Measurements from ENCODE around the gene CDT1. TPM values are rescaled to one million over a fixed set of nuclear protein-coding genes. Genes with fewer than 3 reads are reported as not detected.

The CDT1 gene
- total RNA-seq, 1 donor from 2014 or later = 0.26 TPM

DNA sequence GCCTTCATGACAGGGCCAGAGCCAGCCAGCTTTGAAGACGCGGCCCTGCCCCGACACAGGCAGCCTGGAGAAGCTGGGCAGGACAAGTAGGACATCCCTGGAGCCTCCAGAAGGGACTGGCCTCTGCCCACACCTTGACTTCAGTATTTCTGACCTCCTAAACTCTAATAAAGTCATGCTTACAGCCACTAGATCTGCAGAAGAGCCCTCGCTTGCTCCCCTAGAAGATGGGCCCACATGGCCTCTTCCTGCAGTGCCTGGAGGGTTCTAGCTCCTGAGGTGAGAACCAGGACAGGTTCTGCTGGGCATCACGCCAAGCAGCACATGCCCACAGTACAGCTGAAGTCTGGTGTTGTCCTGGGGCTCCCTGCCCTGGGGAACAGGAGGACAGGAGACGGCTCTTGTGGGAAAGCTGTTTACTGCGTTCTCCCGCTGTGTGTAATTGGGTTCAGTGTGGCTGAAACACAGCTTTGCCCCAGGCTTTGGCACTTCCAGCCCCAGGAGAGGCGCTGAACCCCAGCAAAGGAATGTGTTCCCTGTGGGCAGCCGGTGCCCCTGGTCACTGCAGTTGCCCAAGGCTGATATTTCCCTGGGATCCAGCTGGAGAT lies 5.6 kb downstream of the CDT1 start:
- DNase-seq (ENCODE audit: low read depth) (no peak), FAIRE-seq (no peak)
- TF ChIP-seq, protein P1, sequence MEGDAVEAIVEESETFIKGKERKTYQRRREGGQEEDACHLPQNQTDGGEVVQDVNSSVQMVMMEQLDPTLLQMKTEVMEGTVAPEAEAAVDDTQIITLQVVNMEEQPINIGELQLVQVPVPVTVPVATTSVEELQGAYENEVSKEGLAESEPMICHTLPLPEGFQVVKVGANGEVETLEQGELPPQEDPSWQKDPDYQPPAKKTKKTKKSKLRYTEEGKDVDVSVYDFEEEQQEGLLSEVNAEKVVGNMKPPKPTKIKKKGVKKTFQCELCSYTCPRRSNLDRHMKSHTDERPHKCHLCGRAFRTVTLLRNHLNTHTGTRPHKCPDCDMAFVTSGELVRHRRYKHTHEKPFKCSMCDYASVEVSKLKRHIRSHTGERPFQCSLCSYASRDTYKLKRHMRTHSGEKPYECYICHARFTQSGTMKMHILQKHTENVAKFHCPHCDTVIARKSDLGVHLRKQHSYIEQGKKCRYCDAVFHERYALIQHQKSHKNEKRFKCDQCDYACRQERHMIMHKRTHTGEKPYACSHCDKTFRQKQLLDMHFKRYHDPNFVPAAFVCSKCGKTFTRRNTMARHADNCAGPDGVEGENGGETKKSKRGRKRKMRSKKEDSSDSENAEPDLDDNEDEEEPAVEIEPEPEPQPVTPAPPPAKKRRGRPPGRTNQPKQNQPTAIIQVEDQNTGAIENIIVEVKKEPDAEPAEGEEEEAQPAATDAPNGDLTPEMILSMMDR (IDR thresholded peaks at IDR 0.05; ENCODE audit: insufficient read depth, low read length, severe bottlenecking) = no peak
- H3K4me3 ChIP-seq (ENCODE audit: low read depth, low read length) = no peak overlapping the region
- peaks cover 12% of the 10 kb centered on the region for H3K36me3 ChIP-seq (ENCODE audit: control insufficient read depth, insufficient read depth, low read length)
- H3K27me3 ChIP-seq (ENCODE audit: control insufficient read depth, insufficient read depth, low read length) = no peaks in the 10 kb centered on the region

DNA sequence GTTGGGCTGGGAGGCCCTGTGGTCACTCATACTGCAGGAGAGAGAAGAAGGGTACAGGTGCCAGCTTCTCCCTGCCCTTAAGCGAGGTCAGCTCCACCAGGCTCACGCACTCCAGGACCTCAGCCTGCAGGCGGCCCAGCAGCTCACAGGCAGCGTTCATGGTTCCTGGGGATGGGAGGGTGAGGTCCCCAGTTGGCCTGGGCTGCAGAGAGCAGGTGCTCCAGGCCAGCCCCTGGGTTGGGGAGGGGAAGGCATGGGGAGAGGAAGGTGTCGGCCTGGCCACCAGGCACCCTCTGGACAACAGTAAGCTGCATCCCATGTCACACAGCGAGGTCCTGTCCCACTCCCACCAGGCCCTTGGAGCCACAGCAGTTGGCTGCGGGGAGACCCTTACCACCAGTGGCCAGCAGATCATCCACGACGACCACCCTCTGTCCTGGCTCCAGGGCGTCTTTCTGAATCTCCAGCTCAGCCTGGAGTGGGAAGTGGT lies 6.1 kb downstream of the CDT1 start:
- TF ChIP-seq, protein P1 (IDR thresholded peaks at IDR 0.05; ENCODE audit: insufficient read depth, low read length, severe bottlenecking) = no peak
- no peaks in the 10 kb centered on the region for H3K27me3 ChIP-seq (ENCODE audit: control insufficient read depth, insufficient read depth, low read length)
- FAIRE-seq = no peak
- peaks cover 12% of the 10 kb centered on the region for H3K36me3 ChIP-seq (ENCODE audit: control insufficient read depth, insufficient read depth, low read length)
- H3K4me3 ChIP-seq (ENCODE audit: low read depth, low read length) = no peak overlapping the region
- no peak for DNase-seq (ENCODE audit: low read depth)

DNA sequence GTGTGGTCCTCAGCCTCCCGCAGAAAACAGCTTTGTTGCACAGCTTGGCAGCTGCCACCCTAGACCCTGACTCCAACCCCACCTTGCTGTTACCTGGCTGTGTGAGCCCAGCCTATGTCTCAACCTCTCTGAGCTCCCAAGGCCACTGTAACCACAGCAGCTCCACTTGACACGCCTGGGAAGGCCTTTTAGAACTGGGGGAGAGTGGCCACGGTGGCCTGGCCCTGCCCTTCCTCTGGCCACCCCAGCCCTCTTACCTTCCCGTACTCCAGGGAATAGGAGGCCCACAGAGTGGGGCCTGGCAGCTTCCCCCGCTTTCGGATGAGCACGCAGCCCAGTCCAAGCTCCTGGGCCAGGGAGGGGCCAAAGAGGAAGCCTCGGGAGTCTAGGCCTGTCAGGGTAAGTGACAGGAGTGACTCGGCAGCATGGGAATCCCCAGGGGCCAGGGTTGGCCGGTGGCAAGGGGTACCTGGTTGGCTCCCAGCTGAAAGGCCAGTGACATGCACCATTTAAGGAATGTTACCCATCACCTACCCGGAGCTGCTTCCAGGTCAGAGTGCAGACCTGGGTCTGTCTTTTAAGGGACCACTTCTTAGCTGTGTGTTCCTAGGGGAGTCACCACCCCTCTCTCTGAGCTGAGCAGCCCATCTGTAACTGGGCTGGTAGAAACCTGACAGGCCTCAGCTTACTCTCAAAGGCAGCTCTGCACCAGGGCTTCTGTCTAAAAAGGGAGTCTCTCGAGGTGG lies 6.8 kb downstream of the CDT1 start:
- Histone ChIP-seq H3K4me3 (ENCODE audit: low read depth, low read length) (peak overlapping the region; percentile 89), H3K36me3 (ENCODE audit: control insufficient read depth, insufficient read depth, low read length) (peaks cover 12% of the 10 kb centered on the region), H3K27me3 (ENCODE audit: control insufficient read depth, insufficient read depth, low read length) (no peaks in the 10 kb centered on the region)
- no peak for FAIRE-seq
- DNase-seq (ENCODE audit: low read depth) = no peak
- TF ChIP-seq, protein P1 (IDR thresholded peaks at IDR 0.05; ENCODE audit: insufficient read depth, low read length, severe bottlenecking) = no peak

DNA sequence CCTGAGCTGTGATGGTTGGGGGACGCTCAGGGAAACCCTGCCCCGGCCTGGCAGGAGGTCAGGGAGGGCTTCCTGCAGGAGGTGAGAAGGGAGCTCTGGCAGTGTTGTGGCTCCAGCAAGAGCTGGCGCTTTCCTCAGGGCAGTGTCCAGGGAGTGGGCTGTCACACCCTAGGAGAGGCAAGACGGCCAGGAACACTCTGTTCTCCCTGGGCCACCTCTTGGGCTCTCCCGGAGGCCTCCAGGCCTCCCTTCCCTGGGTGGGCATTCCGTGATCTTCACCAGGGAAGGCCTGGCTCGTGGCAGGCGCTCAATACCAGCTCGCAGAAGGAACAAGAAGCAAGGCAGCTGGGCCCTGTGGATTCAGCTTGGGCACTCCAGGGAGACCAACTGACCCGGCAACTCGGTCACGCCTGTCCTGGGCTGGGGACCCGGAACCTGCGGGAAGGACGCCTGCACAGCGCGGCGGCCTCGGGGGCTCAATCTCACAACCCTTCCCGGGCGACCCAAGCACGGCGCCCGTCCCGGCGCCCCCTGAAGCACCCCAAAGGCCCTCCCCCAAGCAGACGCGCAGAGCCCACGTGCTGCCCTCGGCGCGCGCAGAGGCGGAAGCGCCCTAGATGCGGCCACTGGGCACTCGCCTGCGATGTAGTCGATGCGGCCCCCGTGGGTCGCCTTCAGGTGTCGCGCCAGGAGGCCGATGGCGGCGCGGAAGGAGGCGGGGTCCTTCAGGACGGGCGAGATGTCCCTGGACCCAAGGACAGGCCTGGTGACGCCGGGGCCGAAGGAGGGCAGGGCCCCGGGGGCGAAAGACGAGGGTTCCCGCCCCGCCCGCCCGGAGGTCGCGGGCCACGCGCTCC lies 7.6 kb downstream of the CDT1 start:
- TF ChIP-seq, protein P1 (IDR thresholded peaks at IDR 0.05; ENCODE audit: insufficient read depth, low read length, severe bottlenecking) = no peak
- peak; percentile 36 for DNase-seq (ENCODE audit: low read depth)
- peak overlapping the region; percentile 89 for H3K4me3 ChIP-seq (ENCODE audit: low read depth, low read length)
- no peaks in the 10 kb centered on the region for H3K27me3 ChIP-seq (ENCODE audit: control insufficient read depth, insufficient read depth, low read length)
- peaks cover 12% of the 10 kb centered on the region for H3K36me3 ChIP-seq (ENCODE audit: control insufficient read depth, insufficient read depth, low read length)
- FAIRE-seq = no peak

DNA sequence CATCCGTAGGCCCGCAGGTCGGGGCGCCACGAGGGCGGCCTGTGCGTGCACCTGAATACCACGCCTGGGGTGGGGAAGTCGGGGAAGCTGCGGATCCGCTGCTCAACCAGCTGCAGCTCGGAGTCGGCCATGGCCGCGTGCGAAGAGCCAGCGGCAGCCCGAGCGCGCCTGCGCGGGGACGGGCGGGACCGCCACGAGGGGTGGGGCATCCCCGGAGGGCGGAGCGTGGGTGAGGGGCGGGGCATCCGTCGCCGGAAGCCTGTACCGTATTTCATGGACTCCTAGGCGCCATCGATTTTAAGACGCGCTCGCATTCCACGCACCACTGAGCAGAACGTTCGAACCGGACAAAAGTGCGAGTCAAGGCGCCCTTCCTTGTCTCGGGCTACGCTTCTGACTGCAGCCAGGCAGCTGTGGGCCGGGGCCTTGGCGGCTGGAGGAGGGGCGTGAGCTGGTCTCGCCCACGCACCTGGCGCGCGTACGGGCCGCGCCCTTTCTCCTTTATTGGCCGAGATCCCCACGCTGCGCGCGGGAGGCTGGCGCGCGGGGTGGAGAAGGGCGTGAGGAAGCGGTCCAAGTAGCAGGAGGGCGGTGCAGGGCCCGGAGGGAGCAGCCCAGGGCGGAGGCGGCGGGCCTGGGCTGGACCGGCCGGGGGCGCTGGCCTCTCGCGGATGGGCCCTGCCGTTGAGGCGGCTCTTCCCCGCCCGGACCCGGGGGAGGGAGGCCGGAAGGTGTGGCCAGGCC lies 8.4 kb downstream of the CDT1 start, which contains the start of gene APRT:
APRT (minus strand) TSS at position 160 of the 744 bp plus-strand sequence; CDS start at position 131, 29 bp downstream.
- TF ChIP-seq, protein P1 (IDR thresholded peaks at IDR 0.05; ENCODE audit: insufficient read depth, low read length, severe bottlenecking) = peak; percentile 26
- DNase-seq (ENCODE audit: low read depth) (peak; percentile 83), FAIRE-seq (no peak)
- Histone ChIP-seq H3K4me3 (ENCODE audit: low read depth, low read length) (peak within 1 kb of the TSS; percentile 89), H3K27me3 (ENCODE audit: control insufficient read depth, insufficient read depth, low read length) (no peaks in the 10 kb centered on the region), H3K36me3 (ENCODE audit: control insufficient read depth, insufficient read depth, low read length) (peaks cover 13% of the 10 kb centered on the region)

Measured in bronchial epithelial cell (primary cell).